ENCODE measurements around the gene NQO2. TPM values are rescaled to one million over a fixed set of nuclear protein-coding genes. Genes with fewer than 3 reads are reported as not detected.
"Not testable (repeated sequence)": the region's sequence is repeated elsewhere in the genome, so short reads cannot be mapped to it uniquely, and the experiment has no call there.

Gene NQO2
- total and polyA plus RNA-seq, 2 donors from 2014 or later, result 37.0 to 291 TPM

GRCh38 chr6:2998998-2999617 lies 586 bp upstream of the NQO2 start:
- DNase-seq (peak in 1 of 5 donors; percentile 90), FAIRE-seq (no peak)
- no peaks in the 10 kb centered on the region for H3K9me3 ChIP-seq (ENCODE audit: control insufficient read depth in 2 of 3, insufficient read depth in 1 of 3, low read length in 3 of 3)
- no peaks in the 10 kb centered on the region for H3K27me3 ChIP-seq (ENCODE audit: control insufficient read depth, insufficient read depth, low read length)
- peak overlapping the region; percentile 91 to 93 for H3K27ac ChIP-seq (ENCODE audit: low read depth in 2 of 2, low read length in 2 of 2)
- TF ChIP-seq, protein P1, sequence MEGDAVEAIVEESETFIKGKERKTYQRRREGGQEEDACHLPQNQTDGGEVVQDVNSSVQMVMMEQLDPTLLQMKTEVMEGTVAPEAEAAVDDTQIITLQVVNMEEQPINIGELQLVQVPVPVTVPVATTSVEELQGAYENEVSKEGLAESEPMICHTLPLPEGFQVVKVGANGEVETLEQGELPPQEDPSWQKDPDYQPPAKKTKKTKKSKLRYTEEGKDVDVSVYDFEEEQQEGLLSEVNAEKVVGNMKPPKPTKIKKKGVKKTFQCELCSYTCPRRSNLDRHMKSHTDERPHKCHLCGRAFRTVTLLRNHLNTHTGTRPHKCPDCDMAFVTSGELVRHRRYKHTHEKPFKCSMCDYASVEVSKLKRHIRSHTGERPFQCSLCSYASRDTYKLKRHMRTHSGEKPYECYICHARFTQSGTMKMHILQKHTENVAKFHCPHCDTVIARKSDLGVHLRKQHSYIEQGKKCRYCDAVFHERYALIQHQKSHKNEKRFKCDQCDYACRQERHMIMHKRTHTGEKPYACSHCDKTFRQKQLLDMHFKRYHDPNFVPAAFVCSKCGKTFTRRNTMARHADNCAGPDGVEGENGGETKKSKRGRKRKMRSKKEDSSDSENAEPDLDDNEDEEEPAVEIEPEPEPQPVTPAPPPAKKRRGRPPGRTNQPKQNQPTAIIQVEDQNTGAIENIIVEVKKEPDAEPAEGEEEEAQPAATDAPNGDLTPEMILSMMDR (IDR thresholded peaks at IDR 0.05; ENCODE audit: borderline replicate concordance, extremely low read depth, insufficient read depth), result no peak
- peaks cover 0 to 9% (median 0%) of the 10 kb centered on the region in 3 donors for H3K4me1 ChIP-seq (ENCODE audit: control insufficient read depth in 2 of 3, insufficient read depth in 2 of 3, low read depth in 1 of 3, low read length in 3 of 3)
- intact Hi-C loops (cut with DNase I), result loop anchor here (5.0 kb wide), 1 partner anchor 58 kb away; no protein-coding TSS in a partner anchor
- H3K4me3 ChIP-seq (ENCODE audit: low read length in 3 of 3), result peak overlapping the region; percentile 45 to 80 (median 57)
- peaks cover 0 to 3% (median 0%) of the 10 kb centered on the region in 3 donors for H3K36me3 ChIP-seq (ENCODE audit: control insufficient read depth in 2 of 3, insufficient read depth in 3 of 3, low read length in 3 of 3)
- peak overlapping the region in 2 of 3 donors; percentile 23 to 70 for H3K9ac ChIP-seq (ENCODE audit: low read length in 3 of 3)

- TF ChIP-seq, protein P1 (IDR thresholded peaks at IDR 0.05; ENCODE audit: borderline replicate concordance, extremely low read depth, insufficient read depth), result no peak
- Histone ChIP-seq H3K36me3 (ENCODE audit: control insufficient read depth in 2 of 3, insufficient read depth in 3 of 3, low read length in 3 of 3) (peaks cover 0 to 17% (median 8%) of the 10 kb centered on the region in 3 donors), H3K4me1 (ENCODE audit: control insufficient read depth in 2 of 3, insufficient read depth in 2 of 3, low read depth in 1 of 3, low read length in 3 of 3) (peaks cover 0 to 9% (median 0%) of the 10 kb centered on the region in 3 donors), H3K4me3 (ENCODE audit: low read length in 3 of 3) (peak overlapping the region in 2 of 3 donors; percentile 33 to 93), H3K9me3 (ENCODE audit: control insufficient read depth in 2 of 3, insufficient read depth in 1 of 3, low read length in 3 of 3) (no peaks in the 10 kb centered on the region), H3K27me3 (ENCODE audit: control insufficient read depth, insufficient read depth, low read length) (no peaks in the 10 kb centered on the region), H3K9ac (ENCODE audit: low read length in 3 of 3) (no peak overlapping the region), H3K27ac (ENCODE audit: low read depth in 2 of 2, low read length in 2 of 2) (no peak overlapping the region)
- intact Hi-C loops (cut with DNase I), result no loop called here
- DNase-seq (no peak), FAIRE-seq (no peak)
These were observed 1.6 kb downstream of the NQO2 start for GRCh38 chr6:3001146-3001772.

- no peak for FAIRE-seq
- intact Hi-C loops (cut with DNase I), result no loop called here
These were observed 2.1 kb downstream of the NQO2 start for GRCh38 chr6:3001773-3002293.

GRCh38 chr6:3003226-3003625 lies 3.5 kb downstream of the NQO2 start:
- H3K9ac ChIP-seq (ENCODE audit: low read length in 3 of 3); DNase-seq; H3K4me1 ChIP-seq (ENCODE audit: control insufficient read depth in 2 of 3, insufficient read depth in 2 of 3, low read depth in 1 of 3, low read length in 3 of 3); H3K27ac ChIP-seq (ENCODE audit: low read depth in 2 of 2, low read length in 2 of 2); FAIRE-seq; H3K27me3 ChIP-seq (ENCODE audit: control insufficient read depth, insufficient read depth, low read length); H3K4me3 ChIP-seq (ENCODE audit: low read length in 3 of 3); H3K9me3 ChIP-seq (ENCODE audit: control insufficient read depth in 2 of 3, insufficient read depth in 1 of 3, low read length in 3 of 3); intact Hi-C loops (cut with DNase I): not testable (repeated sequence)
- H3K36me3 ChIP-seq (ENCODE audit: control insufficient read depth in 2 of 3, insufficient read depth in 3 of 3, low read length in 3 of 3), result peaks cover 0 to 31% (median 19%) of the 10 kb centered on the region in 3 donors

More at GRCh38 chr6:3001773-3002293, 2.1 kb downstream of the NQO2 start:
- Histone ChIP-seq H3K4me1 (ENCODE audit: control insufficient read depth in 2 of 3, insufficient read depth in 2 of 3, low read depth in 1 of 3, low read length in 3 of 3) (peaks cover 0 to 9% (median 0%) of the 10 kb centered on the region in 3 donors), H3K9ac (ENCODE audit: low read length in 3 of 3) (no peak overlapping the region), H3K4me3 (ENCODE audit: low read length in 3 of 3) (peak overlapping the region in 2 of 3 donors; percentile 33 to 93), H3K36me3 (ENCODE audit: control insufficient read depth in 2 of 3, insufficient read depth in 3 of 3, low read length in 3 of 3) (peaks cover 0 to 19% (median 11%) of the 10 kb centered on the region in 3 donors), H3K27ac (ENCODE audit: low read depth in 2 of 2, low read length in 2 of 2) (no peak overlapping the region), H3K27me3 (ENCODE audit: control insufficient read depth, insufficient read depth, low read length) (no peaks in the 10 kb centered on the region), H3K9me3 (ENCODE audit: control insufficient read depth in 2 of 3, insufficient read depth in 1 of 3, low read length in 3 of 3) (no peaks in the 10 kb centered on the region)
- DNase-seq, result peak in 2 of 5 donors; percentile 56 to 72
- TF ChIP-seq, protein P1 (IDR thresholded peaks at IDR 0.05; ENCODE audit: borderline replicate concordance, extremely low read depth, insufficient read depth), result peak; percentile 45
